SU-DHL-6 (cell line): ENCODE results near the gene CATSPER1.

Experiments
- CTCF ChIP-seq: fragments of 200-600 bp; sonication (generic); IDR thresholded peaks from one replicate; pipeline ENCODE4 v1.5.1; 2017; ENCODE audit warnings: antibody characterized with exemption, mild to moderate bottlenecking, low read length, moderate library complexity; ENCODE audit not compliant: insufficient read depth, poor library complexity, severe bottlenecking
- EZH2phosphoT487 ChIP-seq: fragments of 200-600 bp; sonication (generic), shearing (Covaris generic); conservative IDR thresholded peaks from 2 replicates; pipeline ENCODE4 v1.6.1; 2018; ENCODE audit warnings: mild to moderate bottlenecking, antibody characterized with exemption, low read length, moderate library complexity, mixed read lengths

GRCh38 chr11:65981972-65982823 is 44.1 kb downstream of the CATSPER1 start:
- TF ChIP-seq CTCF (no peak), EZH2phosphoT487 (no peak)
